Right hindlimb (tissue), 1 donor: Measurements from ENCODE around the gene PCNX2.
"Not testable (repeated sequence)": the region's sequence is repeated elsewhere in the genome, so short reads cannot be mapped to it uniquely, and the experiment has no call there.

Experiments used
- DNase-seq: peaks from one replicate; pipeline ENCODE4 v3.0.0-alpha.2; 2018

The PCNX2 gene

GRCh38 chr1:233094269-233094668, 201.3 kb downstream of the PCNX2 start:
- no peak for DNase-seq

GRCh38 chr1:233090746-233091494, 204.6 kb downstream of the PCNX2 start:
- no peak for DNase-seq

GRCh38 chr1:233089251-233089650, 206.3 kb downstream of the PCNX2 start:
- DNase-seq = no peak

- DNase-seq = no peak
These were observed 206.9 kb downstream of the PCNX2 start for GRCh38 chr1:233088613-233089012.

- DNase-seq = no peak
These were observed 208.3 kb downstream of the PCNX2 start for GRCh38 chr1:233086961-233087881.

GRCh38 chr1:233085566-233085965, 210.0 kb downstream of the PCNX2 start:
- DNase-seq = no peak

- no peak for DNase-seq
These were observed 212.6 kb downstream of the PCNX2 start for GRCh38 chr1:233082778-233083550.

GRCh38 chr1:233081735-233082134, 213.8 kb downstream of the PCNX2 start:
- DNase-seq = peak; percentile 49

- DNase-seq = not testable (repeated sequence)
These were observed 214.7 kb downstream of the PCNX2 start for GRCh38 chr1:233080827-233081226.

GRCh38 chr1:233080286-233080685, 215.2 kb downstream of the PCNX2 start:
- DNase-seq = no peak

GRCh38 chr1:233079574-233079973, 216.0 kb downstream of the PCNX2 start:
- DNase-seq = no peak

- DNase-seq = no peak
These were observed 217.1 kb downstream of the PCNX2 start for GRCh38 chr1:233078396-233078795.

- no peak for DNase-seq
These were observed 219.6 kb downstream of the PCNX2 start for GRCh38 chr1:233075915-233076295.

- DNase-seq = no peak
These were observed 229.4 kb downstream of the PCNX2 start for GRCh38 chr1:233066087-233066486.

- DNase-seq = no peak
These were observed 229.8 kb downstream of the PCNX2 start for GRCh38 chr1:233065685-233066084.

GRCh38 chr1:233064988-233065387, 230.5 kb downstream of the PCNX2 start:
- no peak for DNase-seq

GRCh38 chr1:233063462-233063861, 232.1 kb downstream of the PCNX2 start:
- no peak for DNase-seq

- DNase-seq = no peak
These were observed 234.3 kb downstream of the PCNX2 start for GRCh38 chr1:233061265-233061664.

GRCh38 chr1:233060461-233060994, 235.0 kb downstream of the PCNX2 start:
- no peak for DNase-seq

- no peak for DNase-seq
These were observed 237.7 kb downstream of the PCNX2 start for GRCh38 chr1:233057836-233058235.

GRCh38 chr1:233055879-233056641, 239.5 kb downstream of the PCNX2 start:
- DNase-seq = no peak

GRCh38 chr1:233045588-233045987, 249.9 kb downstream of the PCNX2 start:
- DNase-seq = peak; percentile 38
